HG03571 (cell line): ENCODE results near the gene DIRAS3.
"Not testable (repeated sequence)": the region's sequence is repeated elsewhere in the genome, so short reads cannot be mapped to it uniquely, and the experiment has no call there.

Experiments used
- ATAC-seq: cut with Tn5 transposase; IDR thresholded peaks from one replicate; pipeline ENCODE4 v1.9.1; 2021; ENCODE audit not compliant: unreplicated experiment

DIRAS3 gene

DNA sequence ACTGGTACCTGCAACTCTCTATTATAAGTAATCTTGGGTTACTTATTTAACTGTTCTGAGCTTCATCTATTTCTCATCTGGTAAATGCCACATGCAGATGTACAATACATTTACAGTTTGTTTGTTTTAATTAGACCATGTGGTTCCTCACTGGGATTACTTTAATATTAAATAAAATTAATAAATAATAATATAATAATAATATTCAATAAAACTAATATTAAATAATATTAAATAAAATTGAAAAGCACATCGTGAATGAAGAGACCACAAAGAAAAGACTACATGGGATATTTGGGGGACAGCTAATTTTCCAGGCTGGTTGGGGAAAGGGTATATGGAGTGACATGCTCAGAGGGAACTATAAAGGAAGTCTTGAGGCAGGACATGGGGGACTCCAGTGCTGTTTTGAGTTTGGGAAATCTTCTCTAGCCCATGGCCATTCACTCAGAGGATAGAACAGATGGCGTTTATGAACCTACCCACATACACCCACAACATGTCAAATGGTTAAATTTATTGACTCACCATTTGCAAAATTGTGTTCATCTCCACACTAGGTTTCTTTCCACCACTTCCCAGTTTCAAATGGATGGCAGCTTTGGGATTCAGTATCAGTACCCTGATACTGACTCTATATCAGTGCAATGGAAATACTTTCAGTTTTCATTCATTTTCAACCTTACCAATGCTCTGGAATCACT is 25.6 kb downstream of the DIRAS3 start:
- no peak for ATAC-seq

DNA sequence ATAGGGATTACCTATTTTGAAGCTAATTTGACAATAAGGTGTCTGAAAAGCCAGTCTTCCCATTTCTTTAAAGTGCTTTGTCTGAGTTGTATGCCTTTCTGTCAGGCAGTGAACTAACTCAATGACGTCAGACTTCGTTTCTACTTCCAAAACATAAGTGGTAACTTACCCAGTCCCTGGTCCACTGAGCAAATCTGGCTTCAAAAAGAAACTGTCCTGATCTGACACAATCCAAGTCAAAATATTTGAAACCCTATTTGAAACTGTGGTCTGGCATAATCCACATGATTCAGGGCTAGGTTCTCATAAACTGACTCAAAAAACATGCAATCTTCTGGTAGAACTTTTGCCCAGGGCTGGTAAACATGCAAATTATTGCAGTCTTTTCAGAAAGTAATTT is 34.0 kb downstream of the DIRAS3 start:
- no peak for ATAC-seq

DNA sequence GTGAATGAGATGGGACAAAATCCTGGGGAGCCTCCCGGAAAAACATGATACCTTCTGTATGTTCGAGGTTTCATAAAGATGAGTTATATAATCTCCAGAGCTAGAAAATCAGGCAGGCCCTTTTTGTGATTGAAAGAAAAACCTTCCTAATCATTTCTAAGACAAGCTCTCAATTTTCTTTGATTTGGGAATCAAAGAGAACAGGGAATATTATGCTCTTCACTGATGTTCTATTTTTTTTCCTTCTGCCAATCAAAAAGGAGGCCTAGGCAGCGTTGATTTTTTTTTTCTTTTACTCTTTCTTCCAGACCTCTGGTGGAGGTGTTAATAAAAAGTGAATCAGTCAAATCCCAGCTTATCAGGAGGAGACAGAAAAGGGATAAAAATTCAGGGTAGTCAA is 34.5 kb downstream of the DIRAS3 start:
- ATAC-seq, result no peak

DNA sequence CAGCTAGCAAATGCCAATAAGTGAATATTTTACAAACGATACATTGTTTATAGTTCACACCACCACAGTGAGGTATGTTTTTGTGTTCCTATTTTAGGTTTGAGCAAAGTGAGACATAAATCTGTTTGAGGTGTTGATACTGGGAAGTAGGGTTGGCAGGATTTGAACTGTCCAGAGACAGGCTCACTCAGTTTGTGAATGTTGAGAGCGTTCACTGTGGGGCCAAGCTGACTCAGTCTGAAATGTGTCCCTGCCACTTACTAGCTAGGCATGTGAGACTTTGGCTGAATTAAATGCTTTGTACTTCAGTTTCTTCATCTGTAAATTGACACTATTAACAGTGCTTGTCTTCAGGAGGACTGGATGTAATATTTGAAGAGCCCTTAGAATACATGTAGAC is 35.1 kb downstream of the DIRAS3 start:
- no peak for ATAC-seq

DNA sequence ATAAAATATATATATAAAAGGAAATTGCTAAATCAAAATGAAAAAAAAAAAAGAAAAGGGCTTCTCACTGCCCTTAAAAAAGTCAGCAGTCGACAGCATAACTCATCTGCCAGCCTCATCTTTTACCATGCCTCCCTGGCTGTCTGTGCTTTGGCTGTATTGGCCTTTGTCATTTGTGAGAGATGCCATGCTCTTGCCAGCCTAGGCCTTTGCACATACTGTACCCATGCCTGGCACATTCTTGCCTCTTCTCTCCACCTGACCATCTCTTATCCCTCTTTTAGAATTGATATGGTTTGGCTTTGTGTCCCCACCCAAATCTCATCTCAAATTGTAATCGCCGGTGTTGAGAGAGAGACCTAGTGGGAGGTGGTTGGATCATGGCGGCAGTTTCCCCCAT is 37.1 kb downstream of the DIRAS3 start:
- ATAC-seq, result no peak

DNA sequence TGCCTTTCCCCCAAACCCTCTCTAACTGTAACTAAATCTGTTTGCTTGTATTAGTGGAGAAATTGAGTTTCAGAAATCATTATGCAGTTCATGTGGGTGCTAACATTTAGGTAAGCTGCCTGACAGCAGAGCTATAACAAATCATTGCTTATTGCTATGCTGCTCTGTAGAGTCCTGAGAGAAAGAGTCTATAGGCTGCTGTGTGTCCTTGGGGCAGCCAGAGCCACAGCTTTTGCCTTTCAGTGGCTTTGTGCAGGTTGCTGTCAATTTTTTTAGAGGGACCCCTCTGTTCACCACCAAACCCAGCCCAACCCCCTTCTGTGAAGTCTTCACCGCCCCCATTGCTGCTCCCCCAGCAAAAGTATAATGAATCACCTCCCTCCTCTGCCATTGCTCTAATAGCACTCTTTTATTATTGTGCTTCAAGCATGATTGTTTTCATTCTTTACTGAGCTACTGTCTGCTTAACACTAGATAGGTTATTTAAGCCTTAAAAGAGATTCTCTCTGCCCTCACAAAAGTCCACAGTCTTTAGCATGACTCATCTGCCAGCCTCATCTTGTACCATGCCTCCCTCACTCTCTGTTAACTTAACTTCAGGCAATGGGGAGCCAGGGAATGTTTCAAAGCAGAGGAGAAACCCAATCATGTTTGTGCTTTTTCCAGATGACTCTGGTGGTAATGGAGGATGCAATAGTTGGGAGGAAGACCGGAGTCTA is 38.6 kb downstream of the DIRAS3 start:
- no peak for ATAC-seq

DNA sequence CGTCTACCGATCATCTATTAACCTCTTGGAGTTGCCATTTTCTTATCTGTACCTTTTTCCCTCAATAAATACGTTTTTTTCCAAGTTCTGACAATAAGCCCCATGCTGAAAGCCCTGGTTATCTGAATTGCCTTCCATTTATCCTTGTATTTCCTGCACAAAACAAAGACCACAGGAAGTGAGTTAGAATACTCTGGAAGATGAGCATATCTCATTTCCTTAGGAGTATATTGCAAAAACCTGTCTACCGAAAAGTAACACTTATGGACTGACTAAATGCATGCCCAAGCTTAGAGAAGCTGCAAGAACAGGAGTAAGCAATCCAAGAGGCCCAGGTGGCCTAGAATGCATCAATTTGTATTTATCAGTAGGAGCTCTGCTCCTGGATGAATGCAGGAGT is 39.9 kb downstream of the DIRAS3 start:
- ATAC-seq, result no peak

DNA sequence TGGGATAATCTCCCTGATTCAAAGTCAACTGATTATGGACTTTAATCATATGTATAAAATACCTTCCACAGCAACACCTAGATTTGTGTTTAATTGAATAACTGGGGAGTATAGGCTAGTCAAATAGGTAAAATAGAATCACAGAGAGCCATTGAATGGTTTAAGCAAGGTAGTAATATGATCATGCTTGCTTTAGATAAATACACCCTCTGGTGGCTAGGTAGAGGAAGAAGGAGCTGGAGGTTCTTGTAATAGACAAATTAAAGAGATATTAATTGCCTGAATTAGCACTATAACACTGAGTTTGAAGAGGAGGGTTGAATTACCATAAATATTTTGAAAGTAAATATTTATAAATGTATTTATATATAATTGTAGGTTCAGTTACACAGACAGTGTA is 40.3 kb downstream of the DIRAS3 start:
- no peak for ATAC-seq

DNA sequence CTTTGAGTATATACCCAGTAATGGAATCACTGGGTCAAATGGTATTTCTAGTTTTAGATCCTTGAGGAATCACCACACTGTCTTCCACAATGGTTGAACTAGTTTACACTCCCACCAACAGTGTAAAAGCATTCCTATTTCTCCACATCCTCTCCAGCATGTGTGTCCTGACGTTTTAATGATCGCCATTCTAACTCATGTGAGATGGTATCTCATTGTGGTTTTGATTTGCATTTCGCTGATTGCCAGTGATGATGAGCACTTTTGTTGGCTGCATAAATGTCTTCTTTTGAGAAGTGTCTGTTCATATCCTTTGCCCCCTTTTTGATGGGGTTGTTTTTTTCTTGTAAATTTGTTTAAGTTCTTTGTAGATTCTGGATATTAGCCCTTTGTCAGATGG is 46.8 kb downstream of the DIRAS3 start:
- ATAC-seq, result not testable (repeated sequence)

DNA sequence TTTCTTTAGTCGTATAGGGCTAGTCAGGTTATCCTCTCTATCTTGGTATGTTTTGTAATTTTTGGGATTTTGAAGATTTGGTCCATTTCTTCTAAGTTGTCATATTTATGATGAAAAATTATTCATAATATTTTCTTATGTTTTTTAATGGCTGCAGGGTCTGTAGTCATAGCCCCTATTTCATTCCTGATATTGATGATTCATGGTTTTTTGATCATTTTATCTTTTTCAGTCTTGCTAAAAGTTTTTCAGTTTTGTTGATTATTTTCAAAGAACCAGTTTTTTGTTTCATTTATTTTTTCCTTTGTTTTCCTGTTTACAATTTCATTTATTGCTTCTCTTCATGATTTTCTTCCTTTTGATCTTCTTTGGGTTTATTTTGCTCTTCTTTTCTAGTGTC is 50.2 kb downstream of the DIRAS3 start:
- ATAC-seq, result no peak

DNA sequence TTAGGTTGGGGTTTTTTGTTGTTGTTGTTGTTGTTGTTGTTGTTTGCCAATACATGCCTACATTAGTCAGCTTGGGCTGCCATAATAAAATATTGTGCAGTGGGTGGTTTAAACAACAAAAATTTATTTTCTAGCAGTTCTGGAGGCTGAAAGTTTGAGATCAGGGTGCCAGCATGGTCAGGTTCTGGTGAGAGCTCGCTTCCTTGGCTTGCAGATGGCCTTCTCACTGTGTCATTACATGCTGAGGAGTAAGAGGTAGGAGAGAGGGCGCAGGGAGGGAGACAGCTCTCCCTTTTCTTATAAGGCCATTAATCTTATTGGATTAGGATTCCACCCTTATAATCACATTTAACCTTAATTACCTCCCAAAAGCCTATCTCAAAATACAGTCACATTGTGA is 52.7 kb downstream of the DIRAS3 start:
- ATAC-seq, result no peak
